Right lobe of liver (tissue), 6 donors: ENCODE data around the gene CACNA1B. TPM values are rescaled to one million over a fixed set of nuclear protein-coding genes. Genes with fewer than 3 reads are reported as not detected.

ENCODE experiments used
- ATAC-seq, 4 donors: fragments of 200-7000 bp; cut with Tn5 transposase; one replicate each; pipeline ENCODE4 v1.9.1; 2020; ENCODE audit warnings: mild to moderate bottlenecking in 4 of 4, moderate library complexity in 4 of 4
- DNase-seq, 3 donors: peaks; one replicate each; pipeline ENCODE4 v3.0.0-alpha.2; 2020
- H3K27ac ChIP-seq, 3 donors: fragments of 200-600 bp; one replicate each; pipeline ENCODE4 v1.8.0; 2022
- H3K27me3 ChIP-seq, 2 donors: fragments of 200-600 bp; one replicate each; pipeline ENCODE4 v1.8.0; 2022
- H3K36me3 ChIP-seq, 4 donors: fragments of 200-600 bp; sonication (generic) in 1 of 4; one replicate each; pipeline versions ENCODE4 v1.5.1 to v1.8.0; 2017 to 2022; ENCODE audit warnings: control low read depth in 1 of 4
- H3K4me1 ChIP-seq, 4 donors: fragments of 200-600 bp; sonication (generic) in 1 of 4; one replicate each; pipeline versions ENCODE4 v1.5.1 to v1.8.0; 2017 to 2022; ENCODE audit warnings: control low read depth in 1 of 4
- H3K4me3 ChIP-seq, 3 donors: fragments of 200-600 bp; one replicate each; pipeline ENCODE4 v1.8.0; 2022
- H3K9me3 ChIP-seq, 4 donors: fragments of 200-600 bp; sonication (generic) in 1 of 4; one replicate each; pipeline versions ENCODE4 v1.5.1 to v1.8.0; 2017 to 2022; ENCODE audit warnings: control low read depth in 1 of 4
- POLR2A ChIP-seq: fragments of 450-650 bp; IDR thresholded peaks from one replicate; pipeline ENCODE4 v1.6.1; 2017; ENCODE audit warnings: antibody characterized with exemption, mild to moderate bottlenecking
- WGBS: methylation state at CpG from one replicate; pipeline ENCODE4 v1.1.6; 2018; ENCODE audit warnings: low coverage, low lambda C conversion rate; ENCODE audit not compliant: insufficient coverage; ENCODE audit errors: missing lambda C conversion rate; 5-methylcytosine and 5-hydroxymethylcytosine counted together
- intact Hi-C, 2 donors: fragments of 100-400 bp; cut with DNase I; formaldehyde crosslinking; loops; one replicate each; pipeline versions ENCODE4 v1.11.2 to v1.14.1; 2022
- total RNA-seq, 6 experiments: library from RNA; depleted of rRNA in 2 of 6; stranded (reverse); fragments of >200 nt in 2 of 6; fragmentation: NEBNext Ultra II Directional in 3 of 6; extraction: Animal tissue kit (Norgen Biotek cat#: 25700) in 3 of 6; gene quantifications; one replicate each; pipeline versions ENCODE4 v1.1.0 to v1.2.4, GENCODE V29; 2016 to 2023
- TF ChIP-seq, protein P1 (sequence below), 4 donors: fragments of 200-600 bp in 3 of 4; fragments of 450-650 bp in 1 of 4; IDR thresholded peaks; one replicate each; pipeline versions ENCODE4 v1.5.1 to v1.8.0; 2016 to 2022; ENCODE audit warnings: antibody characterized with exemption in 4 of 4, mild to moderate bottlenecking in 2 of 4
- donor health status: DM: no; HTN: yes; CAD: no.
- donor health status: DM: no; HTN: no; CAD: no.
- donor health status: DM: no; HTN: no; CAD: no.
- donor health status: DM: no; HTN: yes; CAD: no.
- donor health status: DM: no; HTN: yes; CAD: no.

The CACNA1B gene
- total RNA-seq, 6 experiments from 2014 or later = not detected

DNA sequence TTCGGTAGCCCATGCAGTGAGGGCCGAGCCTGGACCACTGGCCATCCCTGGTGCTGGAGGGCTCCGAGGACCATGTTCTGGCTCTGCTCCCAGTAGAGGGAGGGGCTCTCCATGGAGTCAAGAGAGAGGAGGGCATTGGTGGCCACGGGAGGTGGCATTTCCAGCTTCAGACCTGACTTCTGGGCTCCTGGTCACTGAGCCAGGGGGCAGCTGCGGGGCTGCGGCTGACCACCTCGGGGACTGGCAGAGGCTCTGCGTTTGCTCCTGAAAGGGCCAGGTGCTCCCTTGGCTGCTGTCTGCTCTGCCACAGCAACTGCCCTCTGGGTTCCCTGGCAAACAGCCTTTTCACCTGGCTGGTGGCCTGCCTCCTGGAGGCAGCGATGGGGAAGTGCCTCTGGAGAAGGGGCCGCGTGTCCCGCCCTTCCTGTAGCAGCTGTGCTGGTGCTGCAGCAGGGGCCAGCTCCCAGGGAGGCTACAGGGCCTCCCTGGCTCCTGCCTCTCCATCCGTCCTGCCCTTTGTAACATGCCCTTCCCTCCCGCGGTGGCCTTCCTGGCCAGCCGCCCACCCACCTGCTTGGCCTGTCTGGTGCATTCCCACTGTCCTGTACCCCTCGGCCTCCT lies 144.6 kb downstream of the CACNA1B start:
- Histone ChIP-seq H3K4me1 (no peaks in the 10 kb centered on the region), H3K27me3 (peaks cover 0 to 11% of the 10 kb centered on the region in 2 donors)

DNA sequence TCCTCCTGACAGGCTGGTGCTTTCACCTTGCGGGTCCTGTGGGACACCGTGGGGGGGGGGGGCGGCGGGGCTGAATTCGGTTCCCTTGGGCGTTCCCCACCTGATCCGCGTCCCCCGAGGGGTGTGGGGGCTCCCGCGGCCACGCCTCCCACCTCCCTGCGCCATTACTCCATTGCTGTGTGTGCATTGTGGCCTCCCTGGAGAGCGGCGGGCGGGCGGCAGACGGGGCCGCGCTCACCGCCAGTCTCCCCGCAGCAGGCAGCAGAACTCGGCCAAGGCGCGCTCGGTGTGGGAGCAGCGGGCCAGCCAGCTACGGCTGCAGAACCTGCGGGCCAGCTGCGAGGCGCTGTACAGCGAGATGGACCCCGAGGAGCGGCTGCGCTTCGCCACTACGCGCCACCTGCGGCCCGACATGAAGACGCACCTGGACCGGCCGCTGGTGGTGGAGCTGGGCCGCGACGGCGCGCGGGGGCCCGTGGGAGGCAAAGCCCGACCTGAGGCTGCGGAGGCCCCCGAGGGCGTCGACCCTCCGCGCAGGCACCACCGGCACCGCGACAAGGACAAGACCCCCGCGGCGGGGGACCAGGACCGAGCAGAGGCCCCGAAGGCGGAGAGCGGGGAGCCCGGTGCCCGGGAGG lies 145.3 kb downstream of the CACNA1B start:
- no peak for ATAC-seq

More for the DNA sequence above, 144.6 kb downstream of the CACNA1B start:
- Histone ChIP-seq H3K36me3 (no peaks in the 10 kb centered on the region), H3K27ac (no peak overlapping the region), H3K9me3 (no peaks in the 10 kb centered on the region), H3K4me3 (no peak overlapping the region)
- DNase-seq = peak in 1 of 3 donors; percentile 47
- 0% methylated on average over 2 of the region's 17 CpGs for WGBS
- TF ChIP-seq, protein P1, sequence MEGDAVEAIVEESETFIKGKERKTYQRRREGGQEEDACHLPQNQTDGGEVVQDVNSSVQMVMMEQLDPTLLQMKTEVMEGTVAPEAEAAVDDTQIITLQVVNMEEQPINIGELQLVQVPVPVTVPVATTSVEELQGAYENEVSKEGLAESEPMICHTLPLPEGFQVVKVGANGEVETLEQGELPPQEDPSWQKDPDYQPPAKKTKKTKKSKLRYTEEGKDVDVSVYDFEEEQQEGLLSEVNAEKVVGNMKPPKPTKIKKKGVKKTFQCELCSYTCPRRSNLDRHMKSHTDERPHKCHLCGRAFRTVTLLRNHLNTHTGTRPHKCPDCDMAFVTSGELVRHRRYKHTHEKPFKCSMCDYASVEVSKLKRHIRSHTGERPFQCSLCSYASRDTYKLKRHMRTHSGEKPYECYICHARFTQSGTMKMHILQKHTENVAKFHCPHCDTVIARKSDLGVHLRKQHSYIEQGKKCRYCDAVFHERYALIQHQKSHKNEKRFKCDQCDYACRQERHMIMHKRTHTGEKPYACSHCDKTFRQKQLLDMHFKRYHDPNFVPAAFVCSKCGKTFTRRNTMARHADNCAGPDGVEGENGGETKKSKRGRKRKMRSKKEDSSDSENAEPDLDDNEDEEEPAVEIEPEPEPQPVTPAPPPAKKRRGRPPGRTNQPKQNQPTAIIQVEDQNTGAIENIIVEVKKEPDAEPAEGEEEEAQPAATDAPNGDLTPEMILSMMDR (IDR thresholded peaks at IDR 0.05) = peak in 3 of 4 donors; percentile 10 to 39 (median 18)
- no peak for TF ChIP-seq POLR2A
- peak in 3 of 4 donors; percentile 22 to 51 (median 38) for ATAC-seq
- intact Hi-C loops = loop anchor here in 1 of 2 donors (10.0 kb wide), 1 partner anchor 63 kb away; no protein-coding TSS in a partner anchor

DNA sequence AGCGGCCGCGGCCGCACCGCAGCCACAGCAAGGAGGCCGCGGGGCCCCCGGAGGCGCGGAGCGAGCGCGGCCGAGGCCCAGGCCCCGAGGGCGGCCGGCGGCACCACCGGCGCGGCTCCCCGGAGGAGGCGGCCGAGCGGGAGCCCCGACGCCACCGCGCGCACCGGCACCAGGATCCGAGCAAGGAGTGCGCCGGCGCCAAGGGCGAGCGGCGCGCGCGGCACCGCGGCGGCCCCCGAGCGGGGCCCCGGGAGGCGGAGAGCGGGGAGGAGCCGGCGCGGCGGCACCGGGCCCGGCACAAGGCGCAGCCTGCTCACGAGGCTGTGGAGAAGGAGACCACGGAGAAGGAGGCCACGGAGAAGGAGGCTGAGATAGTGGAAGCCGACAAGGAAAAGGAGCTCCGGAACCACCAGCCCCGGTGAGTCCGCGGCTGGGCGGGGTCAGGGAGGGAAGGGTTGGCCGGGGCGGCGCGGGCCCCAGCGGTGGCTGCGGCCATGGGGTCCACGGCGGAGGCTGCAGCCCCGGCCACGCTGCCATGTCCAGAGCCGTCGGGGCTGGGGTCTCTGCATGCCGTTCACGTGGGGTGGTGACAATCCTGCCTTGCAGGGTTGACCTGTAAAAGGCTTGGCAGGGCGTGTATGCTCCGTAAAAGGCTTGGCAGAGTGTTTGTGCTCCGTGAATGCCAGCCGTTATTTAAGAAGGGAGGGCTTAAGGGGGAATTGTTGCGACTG lies 146.0 kb downstream of the CACNA1B start:
- ATAC-seq (no peak), DNase-seq (no peak)
- Histone ChIP-seq H3K36me3 (no peaks in the 10 kb centered on the region), H3K9me3 (no peaks in the 10 kb centered on the region), H3K27ac (no peak overlapping the region), H3K4me3 (no peak overlapping the region), H3K4me1 (no peaks in the 10 kb centered on the region), H3K27me3 (peaks cover 0 to 11% of the 10 kb centered on the region in 2 donors)
- intact Hi-C loops = loop anchor here in 1 of 2 donors (10.0 kb wide), 1 partner anchor 61 kb away; no protein-coding TSS in a partner anchor
- TF ChIP-seq, protein P1 (IDR thresholded peaks at IDR 0.05) = no peak
- no peak for TF ChIP-seq POLR2A
- 8% methylated on average over 8 of the region's 84 CpGs for WGBS

More for the DNA sequence above, 145.3 kb downstream of the CACNA1B start:
- no peak for TF ChIP-seq POLR2A
- TF ChIP-seq, protein P1 (IDR thresholded peaks at IDR 0.05) = no peak
- Histone ChIP-seq H3K27ac (no peak overlapping the region), H3K9me3 (no peaks in the 10 kb centered on the region), H3K4me3 (no peak overlapping the region), H3K4me1 (no peaks in the 10 kb centered on the region), H3K27me3 (peaks cover 0 to 11% of the 10 kb centered on the region in 2 donors), H3K36me3 (no peaks in the 10 kb centered on the region)
- intact Hi-C loops = loop anchor here in 1 of 2 donors (10.0 kb wide), 1 partner anchor 62 kb away; no protein-coding TSS in a partner anchor
- no peak for DNase-seq
- 4% methylated on average over 5 of the region's 69 CpGs for WGBS

DNA sequence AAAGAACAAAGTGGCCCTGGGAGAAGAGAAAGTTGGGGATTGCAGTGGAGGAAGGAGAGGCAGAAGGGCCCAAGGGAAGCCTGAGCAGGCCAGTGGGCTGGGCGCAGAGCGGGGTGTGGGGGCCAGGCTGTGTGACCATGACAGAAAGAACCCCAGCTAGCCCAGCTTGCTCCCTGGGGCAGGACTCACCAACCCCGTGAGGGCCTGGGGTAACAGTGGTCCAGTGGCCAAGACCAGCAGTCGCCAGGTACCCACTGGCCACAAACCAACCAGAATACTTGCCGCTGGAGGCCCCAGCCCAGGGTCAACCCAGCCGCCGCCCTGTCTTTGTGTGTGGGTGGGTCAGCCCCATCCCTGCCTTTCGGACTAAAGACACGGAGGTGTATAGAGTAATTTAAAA lies 146.5 kb downstream of the CACNA1B start:
- H3K27me3 ChIP-seq = peaks cover 0 to 11% of the 10 kb centered on the region in 2 donors
- ATAC-seq (no peak), DNase-seq (no peak)
- H3K36me3 ChIP-seq = no peaks in the 10 kb centered on the region
- no peaks in the 10 kb centered on the region for H3K4me1 ChIP-seq
- intact Hi-C loops = loop anchor here in 1 of 2 donors (10.0 kb wide), 1 partner anchor 61 kb away; no protein-coding TSS in a partner anchor
- H3K9me3 ChIP-seq = no peaks in the 10 kb centered on the region
- H3K4me3 ChIP-seq = no peak overlapping the region
- H3K27ac ChIP-seq = no peak overlapping the region
- 90% methylated on average over 5 of the region's 9 CpGs for WGBS
- TF ChIP-seq, protein P1 (IDR thresholded peaks at IDR 0.05) = no peak
- TF ChIP-seq POLR2A = no peak
